Activated naive CD8-positive, alpha-beta T cell treated with anti-CD3 and anti-CD28 coated beads, Interleukin-2, amount 10 ng/mL, durations not matched to agents 7 days and 5 days (primary cell): ENCODE data around the gene IL27RA. TPM values are rescaled to one million over a fixed set of nuclear protein-coding genes. Genes with fewer than 3 reads are reported as not detected.

Experiments used
- ATAC-seq: fragments of 150-1000 bp; cut with Tn5 transposase; one replicate; pipeline ENCODE4 v1.10.0; 2021; ENCODE audit warnings: low read depth, moderate library complexity
- POLR2A ChIA-PET: fragments of 350-600 bp; sonication (Branson Sonifier 250); formaldehyde crosslinking; loops from one replicate; lab custom pipeline; 2021; ENCODE audit warnings: antibody characterized with exemption; lab: Charles Lee
- DNase-seq: peaks from one replicate; pipeline ENCODE4 v3.0.0; 2021
- H3K27ac Mint-ChIP-seq: one replicate; pipeline ENCODE4 v1.8.0; 2022; ENCODE audit warnings: mild to moderate bottlenecking, mixed read lengths
- H3K27me3 Mint-ChIP-seq: one replicate; pipeline ENCODE4 v1.8.0; 2022; ENCODE audit warnings: mild to moderate bottlenecking, moderate library complexity, mixed read lengths
- H3K36me3 Mint-ChIP-seq: one replicate; pipeline ENCODE4 v1.8.0; 2021; ENCODE audit warnings: mild to moderate bottlenecking, mixed read lengths
- H3K4me1 Mint-ChIP-seq: one replicate; pipeline ENCODE4 v1.8.0; 2021; ENCODE audit warnings: mixed read lengths
- H3K4me3 Mint-ChIP-seq: one replicate; pipeline ENCODE4 v1.8.0; 2022; ENCODE audit warnings: mild to moderate bottlenecking, moderate library complexity, mixed read lengths
- H3K9me3 Mint-ChIP-seq: one replicate; pipeline ENCODE4 v1.8.0; 2021; ENCODE audit warnings: mixed read lengths
- total RNA-seq, 2 experiments: library from RNA; stranded (reverse); gene quantifications; one replicate each; pipeline ENCODE4 v1.2.3, GENCODE V29; 2021

The IL27RA gene
- total RNA-seq = 10 to 100 TPM; 41.6 to 43.8 TPM

GRCh38 chr19:14031719-14032480 is at the start of gene IL27RA:
IL27RA (plus strand) TSS chr19:14031762; CDS start chr19:14031873, 111 bp downstream.
- H3K4me3 Mint-ChIP-seq = peak within 1 kb of the TSS; percentile 97
- H3K27me3 Mint-ChIP-seq = peaks cover 4% of the 10 kb centered on the region
- DNase-seq (peak; percentile 85), ATAC-seq (peak; percentile 85)
- H3K36me3 Mint-ChIP-seq = peaks cover 11% of the 10 kb centered on the region
- H3K9me3 Mint-ChIP-seq = no peaks in the 10 kb centered on the region
- POLR2A ChIA-PET = interaction anchor here (0.8 to 3.3 kb wide), 24 partner anchors 10 to 151 kb away, joined by 3 to 43 read pairs (median 6); partner anchors contain the start of genes DCAF15, MISP3 and RFX1
- peak within 1 kb of the TSS; percentile 97 for H3K27ac Mint-ChIP-seq
- peaks cover 15% of the 10 kb centered on the region for H3K4me1 Mint-ChIP-seq

GRCh38 chr19:13981988-13982501 is 49.5 kb upstream of the IL27RA start:
- ATAC-seq (no peak), DNase-seq (peak; percentile 46)
- H3K9me3 Mint-ChIP-seq = no peaks in the 10 kb centered on the region
- H3K27me3 Mint-ChIP-seq = no peaks in the 10 kb centered on the region
- no peaks in the 10 kb centered on the region for H3K36me3 Mint-ChIP-seq
- peaks cover 61% of the 10 kb centered on the region for H3K4me1 Mint-ChIP-seq
- peak overlapping the region; percentile 59 for H3K4me3 Mint-ChIP-seq
- POLR2A ChIA-PET = interaction anchor here (0.6 to 14.2 kb wide), 4 partner anchors 21 to 977 kb away, joined by 3 to 262 read pairs (median 10); partner anchors contain the start of genes IL27RA and RFX1
- peak overlapping the region; percentile 83 for H3K27ac Mint-ChIP-seq

DNA sequence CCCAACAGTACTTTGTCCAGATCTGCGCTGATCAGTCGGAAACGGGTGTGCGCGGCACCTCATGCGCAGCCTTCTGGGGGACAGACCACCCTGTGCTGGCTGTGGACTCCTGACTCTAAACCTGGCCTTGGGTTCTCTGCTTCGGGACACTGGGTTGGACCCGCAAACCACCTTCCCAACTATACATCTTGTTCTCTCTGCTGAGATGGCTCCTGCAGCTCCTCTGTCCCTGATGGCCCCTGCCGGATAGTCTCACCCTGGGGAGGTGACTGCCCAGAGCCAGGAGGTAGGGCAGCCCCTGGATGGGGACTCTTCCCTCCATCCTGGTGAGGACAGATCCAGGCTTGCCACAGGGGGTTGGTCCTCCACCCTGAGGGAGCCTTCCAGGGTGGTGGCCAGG is 48.8 kb upstream of the IL27RA start:
- H3K9me3 Mint-ChIP-seq = no peaks in the 10 kb centered on the region
- peak overlapping the region; percentile 53 for H3K4me3 Mint-ChIP-seq
- no peak for DNase-seq
- ATAC-seq = no peak
- no peaks in the 10 kb centered on the region for H3K27me3 Mint-ChIP-seq
- POLR2A ChIA-PET = interaction anchor here (0.6 to 14.2 kb wide), 4 partner anchors 12 to 978 kb away, joined by 3 to 262 read pairs (median 10); partner anchors contain the start of genes IL27RA and RFX1
- H3K4me1 Mint-ChIP-seq = peaks cover 67% of the 10 kb centered on the region
- H3K36me3 Mint-ChIP-seq = no peaks in the 10 kb centered on the region
- H3K27ac Mint-ChIP-seq = peak overlapping the region; percentile 73

GRCh38 chr19:13983213-13983889 is 48.2 kb upstream of the IL27RA start:
- no peaks in the 10 kb centered on the region for H3K27me3 Mint-ChIP-seq
- H3K4me3 Mint-ChIP-seq = peak overlapping the region; percentile 53
- H3K27ac Mint-ChIP-seq = peak overlapping the region; percentile 73
- H3K9me3 Mint-ChIP-seq = no peaks in the 10 kb centered on the region
- no peaks in the 10 kb centered on the region for H3K36me3 Mint-ChIP-seq
- ATAC-seq = no peak
- DNase-seq = peak; percentile 53
- POLR2A ChIA-PET = interaction anchor here (1.0 to 14.2 kb wide), 2 partner anchors 12 to 20 kb away, joined by 3 to 262 read pairs; partner anchors contain the start of gene RFX1
- H3K4me1 Mint-ChIP-seq = peaks cover 66% of the 10 kb centered on the region

- Mint-ChIP-seq H3K4me1 (peaks cover 70% of the 10 kb centered on the region), H3K27ac (no peak overlapping the region), H3K4me3 (no peak overlapping the region), H3K9me3 (no peaks in the 10 kb centered on the region), H3K36me3 (peaks cover 8% of the 10 kb centered on the region), H3K27me3 (no peaks in the 10 kb centered on the region)
- POLR2A ChIA-PET = interaction anchor here (6.2 to 14.2 kb wide), 2 partner anchors 19 to 48 kb away, joined by 43 to 262 read pairs; partner anchors contain the start of genes IL27RA and RFX1
- ATAC-seq (no peak), DNase-seq (no peak)
Measured at GRCh38 chr19:13984186-13984585, 47.4 kb upstream of the IL27RA start.

DNA sequence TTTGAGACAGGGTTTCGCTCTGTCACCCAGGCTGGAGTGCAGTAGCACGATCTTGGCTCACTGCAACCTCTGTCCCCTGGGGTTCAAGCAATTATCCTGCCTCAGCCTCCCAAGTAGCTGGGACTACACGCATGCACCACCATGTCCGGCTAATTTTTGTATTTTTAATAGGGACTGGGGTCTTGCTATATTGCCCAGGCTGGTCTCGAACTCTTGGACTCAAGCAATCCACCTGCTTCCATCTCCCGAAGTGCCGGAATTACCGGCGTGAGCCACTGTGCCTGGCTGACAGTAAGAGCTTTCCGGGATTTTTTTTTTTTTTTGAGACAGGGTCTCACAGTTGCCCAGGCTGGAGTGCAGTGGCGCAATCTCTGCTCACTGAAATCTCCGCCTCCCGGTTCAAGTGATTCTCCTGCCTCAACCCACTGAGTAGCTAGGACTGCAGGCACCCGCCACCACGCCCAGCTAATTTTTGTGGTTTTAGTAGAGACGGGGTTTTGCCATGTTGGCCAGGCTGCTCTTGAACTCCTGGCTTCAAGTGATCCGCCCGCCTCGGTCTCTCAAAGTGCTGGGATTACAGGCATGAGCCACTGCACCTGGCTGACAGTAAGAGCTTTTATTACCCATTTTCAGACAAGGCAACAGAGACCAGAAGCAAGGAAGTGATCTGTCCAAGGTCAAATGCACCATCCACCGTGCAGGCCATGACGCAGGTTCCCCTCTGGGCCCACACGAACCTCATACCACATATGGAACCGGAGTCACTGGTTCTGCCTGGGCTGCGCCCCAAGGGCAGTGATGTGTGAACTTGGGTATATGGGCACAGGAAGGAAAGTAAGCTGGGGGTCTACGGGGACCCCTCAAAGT is 46.5 kb upstream of the IL27RA start:
- ATAC-seq = no peak
- H3K9me3 Mint-ChIP-seq = no peaks in the 10 kb centered on the region
- POLR2A ChIA-PET = interaction anchor here (0.9 to 14.2 kb wide), 8 partner anchors 8 to 397 kb away, joined by 3 to 262 read pairs (median 4); partner anchors contain the start of genes DCAF15, IL27RA and RFX1
- H3K36me3 Mint-ChIP-seq = peaks cover 11% of the 10 kb centered on the region
- H3K27ac Mint-ChIP-seq = peak overlapping the region; percentile 98
- H3K4me3 Mint-ChIP-seq = peak overlapping the region; percentile 67
- peaks cover 68% of the 10 kb centered on the region for H3K4me1 Mint-ChIP-seq
- H3K27me3 Mint-ChIP-seq = no peaks in the 10 kb centered on the region
- peak; percentile 50 for DNase-seq

- Mint-ChIP-seq H3K4me3 (peak overlapping the region; percentile 69), H3K27ac (peak overlapping the region; percentile 98)
- DNase-seq = no peak
Measured at GRCh38 chr19:13985771-13986347, 45.7 kb upstream of the IL27RA start.

GRCh38 chr19:13986348-13986904 is 45.1 kb upstream of the IL27RA start:
- ATAC-seq (peak; percentile 93), DNase-seq (peak; percentile 98)
- Mint-ChIP-seq H3K27me3 (no peaks in the 10 kb centered on the region), H3K27ac (peak overlapping the region; percentile 98), H3K36me3 (peaks cover 11% of the 10 kb centered on the region), H3K9me3 (no peaks in the 10 kb centered on the region), H3K4me1 (peaks cover 60% of the 10 kb centered on the region), H3K4me3 (peak overlapping the region; percentile 69)
- POLR2A ChIA-PET = interaction anchor here (0.6 to 14.2 kb wide), 8 partner anchors 9 to 126 kb away, joined by 3 to 262 read pairs (median 4); partner anchors contain the start of genes DCAF15, IL27RA and RFX1

More at GRCh38 chr19:13985771-13986347, 45.7 kb upstream of the IL27RA start:
- Mint-ChIP-seq H3K36me3 (peaks cover 11% of the 10 kb centered on the region), H3K4me1 (peaks cover 64% of the 10 kb centered on the region), H3K27me3 (no peaks in the 10 kb centered on the region), H3K9me3 (no peaks in the 10 kb centered on the region)
- peak; percentile 5 for ATAC-seq
- POLR2A ChIA-PET = interaction anchor here (0.9 to 14.2 kb wide), 9 partner anchors 9 to 103 kb away, joined by 3 to 262 read pairs (median 4); partner anchors contain the start of genes DCAF15, IL27RA and RFX1

DNA sequence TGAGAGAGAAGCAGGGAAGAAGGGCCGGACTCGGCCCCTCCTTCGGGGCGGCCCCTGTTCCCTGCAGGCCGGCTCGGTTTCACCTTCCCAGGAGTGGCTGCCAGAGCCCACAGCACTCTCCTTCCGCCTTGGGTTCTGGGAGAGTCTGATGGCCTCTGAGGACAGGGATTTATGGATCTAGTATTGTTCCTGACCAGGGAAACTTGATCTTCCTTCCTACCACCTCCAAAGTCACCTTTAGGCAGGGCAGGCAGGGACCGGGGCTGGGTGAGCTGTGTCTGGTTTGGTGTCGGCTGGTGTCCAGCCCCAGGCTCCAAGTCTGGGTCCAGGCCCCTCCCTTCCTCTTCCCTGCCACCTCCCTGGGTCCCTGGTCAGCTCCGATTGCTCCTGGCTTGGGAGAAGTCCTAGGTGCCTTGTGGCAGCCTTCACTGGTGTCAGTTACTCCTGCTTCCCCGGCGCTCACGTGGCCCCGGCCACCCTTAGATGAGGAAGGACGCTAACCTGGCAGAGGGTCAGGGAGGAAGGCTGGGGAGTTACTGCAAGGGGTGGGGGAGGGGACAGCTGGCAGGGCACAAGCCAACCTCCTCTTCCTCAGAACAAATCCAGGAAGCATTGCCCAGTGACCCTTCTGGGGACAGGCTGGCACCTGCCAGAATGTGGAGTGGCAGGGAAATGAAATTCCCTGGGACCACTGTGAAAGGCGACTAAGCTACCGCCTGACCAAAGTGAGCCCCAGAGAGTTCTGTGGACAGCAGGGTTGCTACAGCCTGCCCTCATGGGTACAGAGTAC is 44.3 kb upstream of the IL27RA start:
- POLR2A ChIA-PET = interaction anchor here (0.6 to 14.2 kb wide), 12 partner anchors 8 to 814 kb away, joined by 3 to 262 read pairs (median 3); partner anchors contain the start of genes DCAF15, IL27RA and RFX1
- Mint-ChIP-seq H3K27me3 (no peaks in the 10 kb centered on the region), H3K4me3 (peak overlapping the region; percentile 69), H3K27ac (peak overlapping the region; percentile 98), H3K9me3 (no peaks in the 10 kb centered on the region), H3K36me3 (peaks cover 15% of the 10 kb centered on the region), H3K4me1 (peaks cover 51% of the 10 kb centered on the region)
- ATAC-seq = no peak
- peak; percentile 43 for DNase-seq

- Mint-ChIP-seq H3K27me3 (no peaks in the 10 kb centered on the region), H3K4me3 (no peak overlapping the region), H3K4me1 (peaks cover 38% of the 10 kb centered on the region), H3K36me3 (peaks cover 15% of the 10 kb centered on the region), H3K9me3 (no peaks in the 10 kb centered on the region), H3K27ac (peak overlapping the region; percentile 79)
- POLR2A ChIA-PET = interaction anchor here (0.8 to 14.2 kb wide), 4 partner anchors 8 to 86 kb away, joined by 3 to 262 read pairs (median 25); partner anchors contain the start of genes IL27RA and RFX1
- ATAC-seq (no peak), DNase-seq (no peak)
Measured at GRCh38 chr19:13989487-13989886, 42.1 kb upstream of the IL27RA start.

DNA sequence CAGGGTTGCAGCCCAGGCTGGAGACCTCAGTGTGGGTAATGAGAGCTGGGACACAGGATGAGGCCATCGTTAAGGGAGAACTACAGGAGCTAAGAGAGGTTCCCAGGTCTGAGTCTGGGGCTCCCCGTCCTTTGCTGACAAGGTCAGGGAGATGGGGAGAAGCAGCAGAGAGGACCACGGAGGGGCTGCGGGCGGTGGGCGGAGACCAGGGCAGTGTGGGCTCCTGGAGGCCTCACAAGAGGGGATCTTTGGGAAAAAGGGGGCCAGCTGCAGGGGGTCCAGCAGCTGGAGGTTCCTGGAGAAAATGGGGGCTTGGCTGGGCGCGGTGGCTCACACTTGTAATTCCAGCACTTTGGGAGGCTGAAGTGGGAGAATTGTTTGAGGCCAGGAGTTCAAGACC is 41.5 kb upstream of the IL27RA start:
- Mint-ChIP-seq H3K27ac (peak overlapping the region; percentile 79), H3K4me3 (no peak overlapping the region)

More for the DNA sequence above, 41.5 kb upstream of the IL27RA start:
- peaks cover 15% of the 10 kb centered on the region for H3K36me3 Mint-ChIP-seq
- H3K9me3 Mint-ChIP-seq = no peaks in the 10 kb centered on the region
- no peaks in the 10 kb centered on the region for H3K27me3 Mint-ChIP-seq
- ATAC-seq (no peak), DNase-seq (no peak)
- H3K4me1 Mint-ChIP-seq = peaks cover 37% of the 10 kb centered on the region
- POLR2A ChIA-PET = interaction anchor here (1.0 to 14.2 kb wide), 3 partner anchors 9 to 42 kb away, joined by 3 to 262 read pairs (median 43); partner anchors contain the start of genes IL27RA and RFX1
